ENCODE measurements around the gene PGA5. TPM values are rescaled to one million over a fixed set of nuclear protein-coding genes. Genes with fewer than 3 reads are reported as not detected.

PGA5 gene
- total and polyA plus RNA-seq, 9 of the 15 experiments (the other 6 are each of a cell fraction or from before 2014, with no cell fraction given): not detected

GRCh38 chr11:61267437-61267841 lies 26.5 kb downstream of the PGA5 start (continued):
- 0 out of 2 replicates have a peak, but pooled peaks have one; percentile 39 for TF ChIP-seq POLR2A (conservative IDR thresholded peaks at IDR 0.05)
- TF ChIP-seq ZBTB43 (CRISPR knock-in tag; IDR thresholded peaks at IDR 0.05): no peak
- TF ChIP-seq KDM2B (CRISPR knock-in tag; IDR thresholded peaks at IDR 0.05): no peak
- TF ChIP-seq USF2 (CRISPR knock-in tag; IDR thresholded peaks at IDR 0.05): no peak
- TF ChIP-seq UBTF (IDR thresholded peaks at IDR 0.05; ENCODE audit: borderline replicate concordance in 1 of 2, low read depth in 2 of 2, low read length in 2 of 2): no peak
- TF ChIP-seq ZNF197 (CRISPR knock-in tag; IDR thresholded peaks at IDR 0.05; ENCODE audit: low read depth): no peak
- TF ChIP-seq MGA (IDR thresholded peaks at IDR 0.05): peak; percentile 77
- no peak for TF ChIP-seq ZNF512 (tag; IDR thresholded peaks at IDR 0.05)
- no peak for TF ChIP-seq ZNF184 (CRISPR knock-in tag; IDR thresholded peaks at IDR 0.05)

All from K562 (cell line).